ENCODE results near the gene UBFD1. TPM values are rescaled to one million over a fixed set of nuclear protein-coding genes. Genes with fewer than 3 reads are reported as not detected.
"Not testable (repeated sequence)": the region's sequence is repeated elsewhere in the genome, so short reads cannot be mapped to it uniquely, and the experiment has no call there.

The UBFD1 gene, protein sequence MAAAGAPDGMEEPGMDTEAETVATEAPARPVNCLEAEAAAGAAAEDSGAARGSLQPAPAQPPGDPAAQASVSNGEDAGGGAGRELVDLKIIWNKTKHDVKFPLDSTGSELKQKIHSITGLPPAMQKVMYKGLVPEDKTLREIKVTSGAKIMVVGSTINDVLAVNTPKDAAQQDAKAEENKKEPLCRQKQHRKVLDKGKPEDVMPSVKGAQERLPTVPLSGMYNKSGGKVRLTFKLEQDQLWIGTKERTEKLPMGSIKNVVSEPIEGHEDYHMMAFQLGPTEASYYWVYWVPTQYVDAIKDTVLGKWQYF
- 45.1 and 49.1 TPM in 2 replicates for total RNA-seq

DNA sequence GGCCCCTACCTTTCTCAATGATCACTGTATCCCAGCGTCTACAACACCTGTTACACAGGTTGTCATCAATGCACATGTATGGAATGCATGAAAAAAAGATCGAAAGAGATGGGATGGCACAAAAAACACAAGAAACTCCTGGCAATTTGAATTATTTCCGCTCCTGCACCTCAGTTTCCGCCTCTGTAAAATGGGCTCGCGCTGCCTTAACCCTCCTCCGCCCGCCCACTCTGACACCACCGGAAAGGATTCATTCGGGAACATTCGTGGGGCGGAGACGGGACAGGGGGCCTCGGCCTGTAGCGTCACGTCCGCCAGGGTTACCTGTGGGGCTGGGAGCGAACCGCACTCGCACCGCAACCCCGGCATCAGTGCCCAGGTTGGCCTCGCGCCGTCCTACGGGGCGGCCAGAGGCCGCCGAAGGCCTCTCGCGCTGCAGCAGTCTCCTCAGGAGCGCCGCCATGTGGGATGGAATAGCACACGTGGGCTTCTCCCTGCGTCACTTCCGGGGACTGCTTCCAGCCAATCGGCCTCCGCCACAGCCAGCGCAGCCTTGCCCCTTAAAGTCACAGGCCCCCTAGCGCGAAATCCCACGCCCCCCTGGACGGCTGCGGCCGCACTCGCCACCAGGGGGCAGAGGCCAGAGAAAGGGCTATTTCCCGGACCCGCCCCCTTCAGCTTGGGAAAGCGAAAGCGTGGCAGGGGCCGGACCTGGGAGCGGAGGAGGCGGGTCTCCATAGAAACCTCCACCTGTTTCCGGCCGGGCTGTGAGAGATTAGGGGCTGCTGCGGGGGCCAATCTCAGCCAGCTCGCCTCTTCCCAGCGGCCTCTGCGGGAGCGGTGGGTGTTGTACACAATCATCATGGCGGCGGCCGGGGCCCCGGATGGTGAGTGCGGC is at the start of gene UBFD1, which contains the start of gene EARS2:
UBFD1 (plus strand) TSS at position 847 of the 898 bp plus-strand sequence; CDS start at position 863, 16 bp downstream.
EARS2 (minus strand) TSS at position 470 of the 898 bp plus-strand sequence; CDS start at position 463, 7 bp downstream.
- DNase-seq (ENCODE audit: low read depth in 2 of 2) = peak; percentile 97 to 99

DNA sequence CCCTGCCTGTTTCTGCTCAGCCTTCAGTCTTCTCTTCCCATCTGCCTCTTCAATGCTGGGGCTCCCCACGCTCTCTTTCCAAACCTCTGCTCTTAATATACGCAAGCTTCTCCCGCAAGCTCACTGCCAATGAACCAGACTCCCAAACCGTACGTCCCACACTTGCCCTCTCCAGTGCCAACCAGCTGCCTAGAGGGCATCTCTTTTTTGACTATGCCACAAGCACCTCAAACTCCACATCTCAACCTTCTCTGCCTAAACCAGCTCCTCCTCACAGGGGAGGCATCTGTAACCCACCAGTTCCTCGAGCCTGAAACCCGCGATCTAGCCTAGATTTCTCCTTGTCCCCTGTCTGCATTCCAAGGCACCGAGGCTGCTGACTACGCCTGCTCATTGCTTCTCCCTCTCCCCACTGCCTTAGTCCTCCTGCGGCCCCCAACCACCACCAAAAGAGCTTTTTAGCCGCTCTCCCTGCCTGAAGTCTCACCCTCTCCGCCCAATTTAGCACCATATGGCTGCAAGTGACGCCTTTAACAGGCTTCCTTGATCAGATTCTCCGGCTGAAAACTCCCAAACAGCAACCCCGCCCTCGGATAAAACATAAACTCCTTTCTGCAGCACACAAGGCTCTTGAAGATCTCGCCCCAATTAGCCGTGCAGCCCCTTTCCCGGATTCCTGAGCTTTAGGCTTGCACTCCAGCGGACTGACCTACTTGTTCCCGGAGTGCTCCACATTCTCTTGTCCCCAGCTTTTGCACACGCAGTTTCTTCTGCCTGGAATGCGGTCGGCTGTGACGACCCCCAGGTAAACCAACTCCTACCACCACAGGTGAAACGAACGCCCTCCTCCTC is 48.7 kb upstream of the UBFD1 start:
- DNase-seq (ENCODE audit: low read depth in 2 of 2) = peak in 1 of 2 donors; percentile 11

DNA sequence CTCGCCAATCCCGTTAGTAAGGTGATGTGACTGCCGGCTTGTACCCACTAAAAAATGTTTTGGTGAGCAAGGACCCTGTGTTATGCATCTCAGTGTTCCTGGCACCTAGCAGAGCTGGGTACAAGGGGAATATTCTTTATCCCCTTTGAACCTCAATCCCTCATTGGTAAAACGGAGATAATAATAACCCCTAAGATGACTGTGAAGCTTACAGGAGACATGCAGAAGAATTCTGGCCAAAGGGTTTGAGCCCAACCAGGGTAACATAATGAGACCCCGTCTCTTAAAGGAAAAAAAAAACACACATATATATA is 48.1 kb upstream of the UBFD1 start:
- no peak for DNase-seq (ENCODE audit: low read depth in 2 of 2)

DNA sequence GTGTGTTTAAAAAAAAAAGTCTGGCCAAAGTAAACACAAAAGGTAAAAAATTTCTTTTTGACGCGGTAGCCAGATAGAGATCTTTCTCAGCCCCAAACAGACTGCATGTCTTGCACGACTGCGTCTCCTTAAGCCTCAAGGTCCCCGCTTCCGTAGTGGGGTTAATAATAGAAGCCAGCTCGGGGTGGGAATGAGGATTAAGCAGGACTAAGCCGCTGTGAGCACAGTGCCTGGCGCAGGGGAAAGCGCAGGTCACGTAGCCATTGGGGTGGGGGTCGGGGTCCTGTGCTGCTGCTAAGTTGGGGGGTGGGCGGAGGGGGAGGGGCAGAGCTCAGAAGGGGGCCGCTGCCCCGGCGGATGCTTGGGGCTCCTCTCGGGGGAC is 47.8 kb upstream of the UBFD1 start:
- DNase-seq (ENCODE audit: low read depth in 2 of 2) = peak in 1 of 2 donors; percentile 37

DNA sequence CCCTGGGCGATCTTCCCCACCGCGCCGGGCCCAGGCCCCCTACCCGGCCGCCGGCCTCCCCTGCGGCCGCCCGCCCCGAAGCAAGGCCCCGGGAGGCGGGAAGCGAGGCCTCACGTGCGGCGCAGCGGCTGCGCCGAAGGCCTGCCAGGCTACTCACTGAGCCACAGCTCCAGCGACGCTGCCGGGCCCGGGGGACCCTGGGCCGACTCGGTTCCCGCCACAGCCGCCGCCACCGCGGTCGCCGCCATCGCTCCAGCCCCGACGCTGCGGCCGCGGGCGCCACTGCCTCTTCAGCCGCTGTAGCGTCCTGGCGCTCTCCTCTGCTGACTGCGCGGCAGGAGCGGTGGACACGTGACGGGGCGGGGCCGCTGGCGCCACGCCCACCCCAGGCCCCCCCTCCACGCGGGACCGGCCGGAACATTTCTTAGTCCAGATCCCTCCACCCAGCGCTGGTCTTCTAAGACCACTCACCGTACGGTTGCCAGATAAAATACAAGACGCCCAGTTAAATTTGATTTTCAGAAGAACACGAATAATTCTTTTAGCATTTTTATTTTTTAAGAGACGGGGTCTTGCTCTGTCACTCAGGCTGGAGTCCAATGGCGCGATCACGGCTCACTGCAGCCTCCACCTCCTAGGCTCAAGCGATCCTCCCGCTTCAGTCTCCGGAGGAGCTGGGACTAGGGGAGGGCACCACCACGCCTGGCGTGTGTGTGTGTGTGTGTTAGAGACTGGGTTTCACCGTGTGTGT is 47.2 kb upstream of the UBFD1 start, which contains the start of gene GGA2:
GGA2 (minus strand) TSS at position 331 of the 751 bp plus-strand sequence; CDS start at position 248, 83 bp downstream.
- peak; percentile 58 to 85 for DNase-seq (ENCODE audit: low read depth in 2 of 2)

DNA sequence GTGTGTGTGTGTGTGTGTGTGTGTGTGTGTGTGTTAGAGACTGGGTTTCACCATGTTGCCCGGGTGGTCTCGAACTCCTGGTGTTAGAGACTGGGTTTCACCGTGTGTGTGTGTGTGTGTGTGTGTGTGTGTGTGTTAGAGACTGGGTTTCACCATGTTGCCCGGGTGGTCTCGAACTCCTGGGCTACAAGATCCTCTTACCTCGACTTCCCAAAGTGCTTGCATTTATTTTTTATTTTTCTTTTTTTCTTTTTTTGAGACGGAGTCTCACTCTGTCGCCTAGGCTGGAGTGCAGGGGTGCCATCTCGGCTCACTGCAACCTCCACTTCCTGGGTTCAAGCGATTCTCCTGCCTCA is 46.6 kb upstream of the UBFD1 start:
- not testable (repeated sequence) for DNase-seq (ENCODE audit: low read depth in 2 of 2)

DNA sequence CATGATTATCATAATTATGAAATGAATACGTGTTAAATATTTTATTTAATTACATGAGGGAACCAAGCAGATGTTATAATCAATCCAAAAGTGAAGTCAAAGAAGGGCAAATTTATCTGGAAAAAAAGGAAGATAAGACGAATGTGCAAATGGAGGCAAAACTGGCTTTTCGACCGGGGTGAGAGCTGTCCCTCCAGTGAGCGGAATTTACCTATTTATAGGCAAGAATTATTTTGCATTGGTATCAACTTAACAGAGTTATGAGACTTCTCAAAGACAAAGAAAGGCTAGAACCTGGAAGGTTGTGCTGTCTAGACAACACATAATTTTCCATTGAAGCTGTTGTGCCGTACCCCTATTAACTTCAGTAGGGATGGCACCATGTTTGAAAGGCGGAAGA is 45.8 kb upstream of the UBFD1 start:
- DNase-seq (ENCODE audit: low read depth in 2 of 2) = no peak

DNA sequence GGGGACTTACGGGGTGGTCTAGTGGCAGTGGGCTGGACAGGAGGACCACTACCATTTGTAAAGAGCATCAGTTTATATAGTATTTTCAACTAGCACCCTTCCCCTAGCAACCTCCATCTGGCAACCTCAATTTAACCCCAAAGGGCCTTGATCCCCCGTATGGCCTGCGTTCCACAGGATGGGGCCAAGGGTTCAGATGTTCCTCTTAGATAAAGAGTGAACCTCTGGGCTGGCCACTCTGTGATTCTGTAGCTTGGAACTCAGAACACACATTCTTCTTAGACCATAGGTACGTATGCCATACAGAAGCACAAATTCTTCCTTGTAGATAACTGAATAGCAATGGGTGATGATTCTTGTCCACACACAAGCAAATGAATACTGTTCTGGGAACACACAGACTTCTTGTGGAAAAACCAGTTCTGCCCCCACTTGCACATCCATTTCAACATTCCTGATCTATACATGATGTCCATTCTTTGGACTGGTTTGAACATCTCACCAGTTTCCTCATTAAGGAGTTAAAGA is 45.3 kb upstream of the UBFD1 start:
- DNase-seq (ENCODE audit: low read depth in 2 of 2) = no peak

DNA sequence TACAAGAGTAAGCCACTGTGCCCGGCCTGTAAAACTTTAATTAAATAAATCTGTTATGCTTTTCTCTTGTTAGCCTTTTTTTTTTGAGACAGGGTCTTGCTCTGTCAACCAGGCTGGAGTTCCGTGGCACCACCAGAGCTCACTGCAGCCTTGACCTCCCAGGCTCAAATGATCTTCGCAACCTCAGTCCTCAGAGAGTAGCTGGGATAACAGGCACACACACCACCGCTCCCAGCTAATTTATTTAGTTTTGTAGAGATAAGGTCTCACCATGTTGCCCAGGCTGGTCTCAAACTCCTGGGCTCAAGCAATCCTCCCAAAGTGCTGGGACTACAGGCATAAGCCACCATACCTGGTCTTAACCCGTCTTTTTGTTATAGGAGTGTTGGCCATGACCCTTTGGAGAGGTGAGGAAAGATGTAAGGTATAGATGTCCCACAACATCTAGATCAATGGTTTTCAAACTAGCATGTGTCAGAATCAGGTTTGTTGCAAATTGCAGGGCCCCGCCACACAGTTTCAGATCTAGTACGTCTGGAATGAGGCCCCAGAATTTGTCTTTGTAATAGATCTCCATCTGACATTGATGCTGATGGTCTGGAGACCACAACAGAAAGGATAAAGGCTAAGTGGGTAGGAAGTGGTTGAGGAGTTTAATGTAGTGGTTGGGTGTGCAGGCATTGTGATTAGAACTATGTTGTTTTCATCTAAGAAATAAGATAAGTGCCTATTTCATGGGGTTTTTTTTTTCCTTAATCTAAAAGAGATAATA is 43.0 kb upstream of the UBFD1 start:
- no peak for DNase-seq (ENCODE audit: low read depth in 2 of 2)

DNA sequence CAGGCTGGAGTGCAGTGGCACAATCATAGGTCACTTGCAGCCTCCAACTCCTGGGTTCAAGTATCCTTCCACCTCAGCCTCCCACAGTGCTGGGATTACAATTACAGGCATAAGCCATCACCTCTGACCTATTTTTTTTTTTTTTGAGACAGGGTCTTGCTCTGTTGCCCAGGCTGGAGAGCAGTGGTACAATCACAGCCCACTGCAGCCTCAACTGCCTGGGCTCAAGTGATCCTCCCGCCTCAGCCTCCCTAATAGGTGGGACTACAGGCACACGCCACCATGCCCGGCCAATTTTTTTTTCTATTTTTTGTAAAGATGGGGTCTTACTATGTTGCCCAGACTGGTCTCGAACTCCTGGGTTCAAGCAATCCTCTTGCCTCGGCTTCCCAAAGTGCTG is 41.6 kb upstream of the UBFD1 start:
- no peak for DNase-seq (ENCODE audit: low read depth in 2 of 2)

DNA sequence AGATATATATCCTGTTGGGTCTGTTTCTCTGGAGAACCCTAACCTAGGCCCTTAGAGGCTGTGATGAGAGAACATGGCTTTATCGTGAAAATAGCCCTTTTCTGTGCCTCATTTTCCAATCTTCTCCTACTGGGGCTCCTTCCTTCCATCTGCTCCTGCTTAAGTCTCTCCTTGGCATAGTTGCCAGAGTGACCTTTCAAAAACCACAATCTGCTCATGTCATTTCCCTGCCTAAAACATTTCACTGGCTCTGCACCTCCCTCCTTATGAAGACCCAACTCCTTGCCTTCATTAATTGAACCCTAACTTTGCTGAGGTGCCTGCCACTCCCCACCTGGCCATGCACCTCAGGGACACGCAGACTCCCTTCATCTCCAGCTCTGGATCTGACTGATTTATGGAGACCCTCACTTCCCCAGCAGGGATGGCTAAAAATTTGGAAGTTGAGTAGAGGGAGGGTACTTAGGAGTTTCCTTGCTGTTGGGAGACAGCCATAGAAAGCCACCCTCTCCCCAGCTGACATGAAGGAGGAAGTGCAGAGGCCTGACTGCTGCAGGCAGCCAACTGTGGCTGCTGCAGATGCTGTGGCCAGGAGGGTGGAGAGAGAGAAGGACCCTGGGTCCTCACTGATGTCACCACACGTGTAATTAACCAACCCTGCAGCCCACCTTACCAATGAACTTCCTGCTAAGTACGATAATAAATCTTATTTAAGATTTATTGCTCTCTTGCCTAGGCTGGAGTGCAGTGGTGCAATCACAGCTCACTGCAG is 41.0 kb upstream of the UBFD1 start:
- no peak for DNase-seq (ENCODE audit: low read depth in 2 of 2)

DNA sequence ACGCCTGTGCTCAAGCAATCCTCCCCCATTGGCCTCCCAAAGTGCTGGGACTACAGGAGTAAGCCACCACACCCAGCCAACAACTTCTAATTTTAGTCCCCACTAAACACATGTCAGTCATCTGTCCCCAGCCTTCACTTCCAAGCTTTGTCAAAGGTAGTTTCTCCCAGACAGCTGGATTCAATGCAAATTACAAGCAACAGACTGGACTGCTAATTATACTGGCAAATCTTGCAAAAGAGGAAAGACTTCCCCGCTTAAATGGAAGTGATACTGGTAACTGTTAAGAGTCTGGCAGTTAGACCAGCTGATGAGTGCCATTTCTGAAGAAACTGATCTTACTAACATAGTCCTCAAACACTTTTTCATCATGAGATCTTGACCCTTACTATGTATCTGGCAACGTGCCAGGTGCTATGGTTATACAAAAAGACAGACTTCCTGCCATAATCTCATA is 39.1 kb upstream of the UBFD1 start:
- peak in 1 of 2 donors; percentile 69 for DNase-seq (ENCODE audit: low read depth in 2 of 2)

DNA sequence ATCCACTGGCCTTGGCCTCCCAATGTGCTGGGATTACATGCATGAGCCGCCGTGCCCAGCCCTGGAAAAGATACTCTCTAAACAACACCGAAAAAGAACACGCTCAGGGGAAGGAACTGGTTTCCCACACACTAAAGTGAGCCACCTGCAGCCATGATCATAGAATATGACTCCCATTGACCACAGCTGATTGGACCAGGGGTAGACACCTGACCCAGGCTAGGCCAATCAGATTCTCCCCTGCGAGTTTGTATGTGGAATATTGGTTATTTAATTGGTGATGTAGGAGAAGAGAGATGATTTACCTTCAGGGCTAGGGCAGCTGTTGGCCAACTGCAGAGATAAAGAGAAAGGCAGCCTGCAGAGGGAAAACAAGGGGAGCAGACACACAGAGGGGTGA is 38.2 kb upstream of the UBFD1 start:
- no peak for DNase-seq (ENCODE audit: low read depth in 2 of 2)

DNA sequence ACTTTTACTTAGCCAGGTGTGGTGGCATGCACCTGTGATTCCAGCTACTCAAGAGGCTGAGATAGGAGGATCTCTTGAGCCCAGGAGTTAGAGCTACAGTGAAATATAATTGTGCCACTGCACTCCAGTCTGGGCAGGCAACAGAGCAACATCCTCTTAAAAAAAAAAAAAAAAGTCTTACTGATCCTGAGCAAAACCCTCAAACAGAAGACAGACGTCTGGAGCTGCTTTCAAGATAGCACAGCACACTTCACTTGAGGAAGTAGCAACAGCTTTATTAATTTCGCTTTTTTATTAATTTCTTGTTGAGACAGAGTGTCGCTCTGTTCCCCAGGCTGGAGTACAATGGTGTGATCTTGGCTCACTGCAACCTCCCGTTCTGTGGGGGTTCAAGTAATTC is 37.0 kb upstream of the UBFD1 start:
- no peak for DNase-seq (ENCODE audit: low read depth in 2 of 2)

DNA sequence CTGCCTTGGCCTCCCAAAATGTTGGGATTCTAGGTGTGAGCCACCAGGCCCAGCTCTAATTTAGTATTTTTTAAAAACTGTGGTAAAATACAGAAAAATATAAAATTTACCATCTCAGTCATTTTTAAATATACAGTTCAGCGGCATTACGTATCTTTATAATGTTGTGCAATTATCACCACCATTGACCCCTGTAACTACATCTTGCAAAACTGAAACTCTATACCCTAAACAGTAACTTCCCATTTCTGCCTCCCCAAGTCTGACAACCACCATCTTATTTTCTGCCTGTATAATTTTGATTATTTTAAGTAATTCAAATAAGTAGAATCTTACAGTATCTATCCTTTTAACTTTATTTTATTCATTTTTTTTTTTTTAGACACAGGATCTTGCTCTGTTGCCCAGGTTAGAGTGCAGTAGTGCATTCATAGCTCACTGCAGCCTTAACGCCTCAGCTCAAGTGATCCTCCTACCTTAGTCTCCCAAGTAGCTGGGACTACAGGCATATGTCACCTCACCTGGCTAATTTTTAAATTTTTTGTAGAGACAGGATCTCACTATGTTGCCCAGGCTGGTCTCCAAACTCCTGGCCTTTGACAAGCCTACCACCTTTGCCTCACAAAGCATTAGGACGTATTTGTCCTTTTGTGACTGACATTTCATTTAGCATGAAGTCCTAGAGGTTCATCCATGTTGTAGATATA is 36.3 kb upstream of the UBFD1 start:
- no peak for DNase-seq (ENCODE audit: low read depth in 2 of 2)

DNA sequence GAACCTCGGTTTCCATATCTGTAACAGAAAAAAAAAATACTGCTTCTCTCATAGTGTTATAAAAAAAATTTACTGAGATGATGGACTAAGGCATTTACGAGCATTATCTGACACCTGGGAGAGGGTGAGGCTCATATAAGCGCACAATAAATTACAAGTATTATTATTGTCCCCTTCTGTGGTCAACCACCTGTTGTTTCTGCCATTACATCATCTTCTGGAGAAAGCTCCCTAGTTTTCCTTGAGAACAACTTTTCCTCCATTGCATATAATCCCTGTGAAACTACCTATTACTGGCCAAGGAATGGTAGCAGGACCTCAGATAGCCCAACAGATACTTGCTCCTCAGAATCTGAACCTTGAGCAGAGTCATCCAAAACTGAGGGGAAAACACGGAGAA is 35.6 kb upstream of the UBFD1 start:
- no peak for DNase-seq (ENCODE audit: low read depth in 2 of 2)

DNA sequence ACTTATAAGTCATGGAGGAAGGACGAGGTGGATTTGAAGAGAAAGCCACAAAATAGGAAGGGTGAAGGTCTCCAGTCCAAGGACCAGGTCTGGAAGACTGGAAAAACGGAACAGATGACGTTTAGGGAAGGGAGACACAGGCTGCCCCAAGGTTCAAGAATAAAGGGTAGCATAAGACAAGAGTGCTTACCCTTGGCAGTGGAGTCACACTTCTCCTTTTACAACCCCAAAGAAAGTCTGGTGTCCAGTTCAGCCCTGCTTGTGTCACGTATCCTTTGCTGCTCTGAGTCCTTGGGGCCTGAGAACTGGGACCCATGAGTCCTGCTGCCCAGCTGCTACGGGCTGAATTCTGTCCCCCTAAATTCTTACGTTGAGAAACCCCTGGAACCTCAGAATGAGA is 34.2 kb upstream of the UBFD1 start:
- DNase-seq (ENCODE audit: low read depth in 2 of 2) = no peak

DNA sequence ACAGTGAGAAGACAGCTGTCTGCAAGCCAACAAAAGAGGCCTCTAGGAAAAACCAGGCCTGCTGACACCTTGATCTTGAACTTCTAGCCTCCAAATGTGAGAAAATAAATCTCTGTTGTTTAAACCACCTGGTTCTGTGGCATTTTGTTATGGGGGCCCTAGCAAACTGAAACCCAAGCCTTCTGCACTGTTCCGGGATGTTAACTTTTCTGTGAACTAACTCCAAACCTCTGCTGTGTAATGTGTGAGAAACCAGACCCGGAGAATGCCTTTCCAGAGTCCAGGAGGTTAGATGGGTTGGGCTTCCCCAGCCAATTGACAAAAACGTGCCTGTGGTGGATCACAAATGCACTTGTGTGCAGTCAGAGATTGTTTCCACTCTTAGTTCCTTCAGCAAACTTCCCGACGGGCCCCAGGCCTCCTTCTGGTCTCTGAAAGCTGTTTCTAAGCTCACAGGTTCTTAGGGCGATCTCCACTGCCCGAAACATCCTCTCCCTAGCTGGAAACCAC is 33.6 kb upstream of the UBFD1 start:
- no peak for DNase-seq (ENCODE audit: low read depth in 2 of 2)
